ENCODE data around the gene TEX54.
"Not testable (repeated sequence)": the region's sequence is repeated elsewhere in the genome, so short reads cannot be mapped to it uniquely, and the experiment has no call there.

Gene TEX54

DNA sequence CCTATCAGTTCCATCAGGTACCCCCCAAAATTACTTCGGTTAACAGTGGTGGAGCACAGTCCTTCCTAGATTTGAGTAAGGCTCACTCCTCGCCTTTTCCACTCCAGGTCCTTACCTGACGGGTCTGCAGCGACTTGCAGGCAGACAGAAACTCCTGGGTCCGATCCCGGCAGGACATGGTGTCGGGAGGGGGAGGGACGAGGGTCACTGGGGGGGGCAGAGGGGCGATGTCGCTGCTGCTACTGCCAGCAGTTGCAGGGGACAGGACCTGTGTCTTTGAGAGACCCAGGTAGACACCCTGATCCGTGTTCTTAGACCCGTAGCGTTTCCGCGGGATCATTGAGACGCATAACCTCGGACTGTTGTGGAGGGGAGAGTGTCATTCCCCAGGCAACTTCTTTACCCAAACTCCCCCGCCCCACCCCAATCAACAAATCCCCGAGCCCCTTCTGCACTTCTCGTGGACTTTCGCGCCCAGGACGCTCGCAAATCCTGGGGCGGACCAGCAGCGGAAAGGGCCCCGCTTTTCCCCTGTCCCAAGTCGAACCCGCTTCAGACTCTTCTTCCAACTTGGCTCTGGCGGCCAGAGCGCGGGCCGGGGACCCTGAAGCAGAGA, 1.6 kb downstream of the TEX54 start:
- DNase-seq, result peak in 2 of 6 experiments; percentile 24 to 44

DNA sequence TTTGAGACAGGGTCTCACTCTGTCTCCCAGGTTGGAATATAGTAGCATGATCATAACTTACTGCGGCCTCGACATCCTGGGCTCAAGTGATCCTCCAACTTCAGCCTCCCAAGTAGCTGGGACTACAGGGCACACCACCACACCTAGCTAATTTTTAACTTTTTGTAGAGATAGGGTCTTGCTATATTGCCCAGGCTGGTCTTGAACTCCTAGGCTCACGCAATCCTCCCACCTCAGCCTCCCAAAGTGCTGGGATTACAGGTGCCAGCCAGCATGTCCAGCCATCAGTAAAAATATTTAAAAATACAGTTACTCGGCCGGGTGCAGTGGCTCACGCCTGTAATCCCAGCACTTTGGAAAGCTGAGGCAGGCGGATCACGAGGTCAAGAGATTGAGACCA, 4.5 kb downstream of the TEX54 start:
- not testable (repeated sequence) for DNase-seq

DNA sequence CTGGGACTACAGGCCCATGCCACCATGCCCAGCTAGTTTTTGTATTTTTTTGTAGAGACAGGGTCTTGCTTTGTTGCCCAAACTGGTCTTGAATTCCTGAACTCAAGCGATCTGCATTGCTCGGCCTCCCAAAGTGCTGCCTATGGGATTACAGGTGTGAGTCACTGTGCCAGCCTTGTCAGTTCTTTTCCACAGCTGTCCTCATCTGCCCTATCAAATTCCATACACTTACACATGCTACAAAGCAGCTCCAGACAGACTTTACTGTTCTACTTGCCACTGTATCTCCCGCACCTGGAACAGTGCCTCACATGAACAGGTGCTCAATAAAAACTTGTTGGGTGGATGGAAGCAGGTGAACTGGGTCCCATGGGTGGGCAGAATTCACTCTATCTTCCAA, 9.0 kb downstream of the TEX54 start:
- no peak for DNase-seq

DNA sequence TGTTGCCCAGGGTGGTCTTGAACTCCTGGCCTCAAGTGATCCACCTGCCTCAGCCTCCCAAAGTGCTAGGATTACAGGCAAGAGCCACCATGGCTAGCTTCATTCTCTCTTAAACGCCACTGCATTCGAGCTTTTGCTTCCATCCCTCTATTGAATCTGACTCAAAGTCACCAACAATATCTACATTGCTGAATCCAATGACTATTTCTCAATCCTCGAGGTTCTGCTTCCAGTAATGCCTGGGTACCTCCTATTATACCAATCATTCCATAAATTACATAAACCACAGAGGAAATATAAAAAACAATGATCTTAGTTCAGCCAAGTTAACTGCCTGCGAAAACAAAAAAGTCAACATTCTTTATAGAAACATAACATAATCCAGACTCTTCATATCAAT, 15.5 kb downstream of the TEX54 start:
- DNase-seq, result no peak

DNA sequence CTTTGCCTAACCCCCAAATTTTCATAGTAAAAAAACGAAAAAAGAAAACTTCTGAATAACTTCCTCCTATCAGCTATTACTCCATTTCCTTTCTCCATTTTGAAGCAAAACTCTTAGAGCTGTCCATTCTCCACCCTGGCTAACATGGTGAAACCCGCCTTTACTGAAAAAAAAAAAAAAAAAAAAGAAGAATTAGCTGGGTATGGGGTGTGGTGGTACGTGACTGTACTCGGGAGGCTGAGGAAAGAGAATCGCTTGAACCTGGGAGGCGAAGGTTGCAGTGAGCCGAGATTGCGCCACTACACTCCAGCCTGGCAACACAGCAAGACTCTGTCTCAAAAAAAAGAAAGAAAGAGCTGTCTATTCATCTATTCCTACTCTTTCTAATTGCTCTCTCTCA, 16.1 kb downstream of the TEX54 start:
- no peak for DNase-seq

DNA sequence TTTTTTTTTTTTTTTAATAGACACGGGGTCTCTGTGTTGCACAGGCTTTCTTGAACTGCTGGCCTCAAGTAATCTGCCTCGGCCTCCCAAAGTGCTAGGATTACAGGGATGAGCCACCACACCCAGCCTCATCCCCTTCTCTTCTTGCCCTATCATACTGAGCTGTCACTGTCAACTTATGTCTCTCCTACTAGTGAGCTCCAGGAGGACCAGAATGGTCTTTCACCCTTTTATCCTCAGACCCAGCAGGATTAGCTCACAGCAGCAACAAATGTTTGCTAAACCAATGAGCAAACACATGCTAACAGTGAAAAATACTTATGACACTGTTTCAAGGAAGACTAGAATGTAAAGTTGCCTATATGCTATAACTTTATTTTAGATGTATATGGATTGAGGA, 21.0 kb downstream of the TEX54 start:
- DNase-seq, result no peak

DNA sequence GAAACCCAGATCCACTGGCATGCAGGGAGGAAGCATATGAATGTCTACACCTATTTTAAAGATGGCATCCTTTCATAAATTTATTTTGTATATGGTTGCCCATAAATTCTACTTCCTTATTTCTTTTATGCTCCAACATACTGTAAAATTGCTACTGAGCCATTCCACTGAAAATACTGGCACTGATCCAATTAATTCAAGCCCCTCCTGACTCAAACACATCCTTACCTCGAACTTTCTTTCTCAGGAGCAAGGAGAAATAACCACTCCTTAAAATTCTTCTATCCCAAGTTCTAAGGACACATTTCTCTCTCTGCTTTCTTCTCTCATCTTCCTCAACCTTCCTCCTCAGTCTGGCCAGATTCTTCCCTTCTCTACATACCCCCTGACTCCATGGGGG, 21.9 kb downstream of the TEX54 start:
- DNase-seq, result no peak

DNA sequence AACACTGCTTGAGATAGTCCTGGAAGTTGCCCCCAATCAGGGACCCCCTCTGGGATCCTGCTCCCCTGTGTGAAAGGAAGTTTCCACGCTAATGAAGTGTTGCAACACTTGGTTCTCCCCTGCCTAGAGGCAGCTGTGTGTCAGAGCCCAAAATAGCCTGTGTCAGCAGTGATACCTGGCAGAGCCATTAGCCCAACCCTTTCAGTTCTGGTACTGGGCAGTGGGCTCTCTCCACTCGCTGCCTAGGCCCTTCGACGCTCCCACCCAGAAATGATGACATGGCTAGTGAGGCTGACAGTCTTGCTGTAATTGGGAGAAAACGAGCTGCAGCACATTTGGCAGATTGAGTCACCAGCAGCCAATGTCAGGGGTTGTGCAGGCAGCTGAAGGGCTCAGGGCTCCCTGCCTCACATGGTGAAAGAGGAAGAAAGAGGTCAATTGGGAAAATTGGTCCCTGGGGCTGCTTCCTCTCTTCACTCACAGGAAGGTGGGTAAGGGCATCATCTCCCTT, 26.0 kb downstream of the TEX54 start:
- no peak for DNase-seq

DNA sequence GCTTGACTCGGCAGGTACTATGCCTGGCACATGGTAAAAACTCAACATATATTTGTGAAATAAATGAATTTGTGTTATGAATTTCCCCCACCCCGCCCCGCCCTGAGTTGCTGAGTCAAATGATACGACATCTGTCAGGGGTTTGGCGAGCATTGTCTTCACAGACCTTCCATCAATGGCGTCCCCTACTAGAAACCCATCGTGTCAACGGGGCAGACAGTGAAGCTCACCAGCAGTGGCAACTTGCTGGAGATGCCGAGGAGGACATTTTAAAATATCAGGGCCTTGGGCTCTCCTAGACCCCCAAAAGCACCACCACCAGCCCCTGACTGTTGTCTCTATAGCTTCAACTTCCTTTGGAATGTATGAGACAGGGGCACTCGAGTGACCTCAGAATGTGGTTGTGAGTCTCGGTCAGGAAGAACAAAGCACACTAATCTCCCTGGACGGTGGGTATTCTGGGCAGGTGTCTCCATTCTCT, 26.6 kb downstream of the TEX54 start:
- DNase-seq, result peak in 1 of 6 experiments; percentile 40

DNA sequence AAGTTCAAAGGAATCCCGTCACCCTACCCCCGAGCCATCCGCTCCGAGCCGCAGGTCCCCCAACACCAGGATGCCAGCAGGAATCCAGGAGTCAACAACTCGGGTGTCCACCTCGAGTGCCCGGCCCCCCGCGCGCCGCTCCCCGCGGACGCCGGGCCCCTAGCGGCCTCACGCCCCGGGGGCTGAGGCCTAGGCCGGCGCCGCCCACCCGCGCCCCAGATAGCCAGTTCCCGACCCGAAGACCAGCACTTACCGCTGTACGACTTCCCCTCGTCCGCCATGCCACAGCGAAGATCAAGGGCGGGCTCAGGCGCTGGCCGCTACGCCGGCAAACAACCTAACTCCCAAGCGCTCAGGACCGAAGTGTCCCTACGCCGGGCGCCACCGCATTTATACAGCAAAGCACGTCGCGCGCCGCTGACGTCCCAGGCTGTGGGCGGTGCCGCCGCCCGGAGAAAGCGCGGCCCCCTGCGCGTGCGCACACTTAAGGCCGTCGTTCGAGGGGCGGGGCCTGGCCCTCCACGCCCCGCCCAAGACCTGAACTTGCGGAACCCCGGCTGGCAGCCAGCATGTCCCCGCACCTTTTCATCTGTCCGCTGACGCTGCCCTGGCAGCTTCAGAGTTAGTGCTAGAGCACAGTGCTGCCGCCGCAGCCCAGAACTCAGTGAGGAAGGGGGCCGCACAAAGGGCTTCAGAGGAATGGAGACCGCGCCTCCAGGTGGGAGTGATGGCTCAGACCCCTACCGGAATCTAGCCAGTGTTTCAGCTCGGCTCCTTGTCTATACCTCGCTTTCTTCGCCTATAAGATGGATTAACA, 27.4 kb downstream of the TEX54 start, which contains the start of gene NXF1:
Gene NXF1 (minus strand): TSS at position 365 of the 817 bp plus-strand sequence. CDS start 84 bp downstream, at position 281.
- DNase-seq, result peak; percentile 92 to 98 (median 94)

DNA sequence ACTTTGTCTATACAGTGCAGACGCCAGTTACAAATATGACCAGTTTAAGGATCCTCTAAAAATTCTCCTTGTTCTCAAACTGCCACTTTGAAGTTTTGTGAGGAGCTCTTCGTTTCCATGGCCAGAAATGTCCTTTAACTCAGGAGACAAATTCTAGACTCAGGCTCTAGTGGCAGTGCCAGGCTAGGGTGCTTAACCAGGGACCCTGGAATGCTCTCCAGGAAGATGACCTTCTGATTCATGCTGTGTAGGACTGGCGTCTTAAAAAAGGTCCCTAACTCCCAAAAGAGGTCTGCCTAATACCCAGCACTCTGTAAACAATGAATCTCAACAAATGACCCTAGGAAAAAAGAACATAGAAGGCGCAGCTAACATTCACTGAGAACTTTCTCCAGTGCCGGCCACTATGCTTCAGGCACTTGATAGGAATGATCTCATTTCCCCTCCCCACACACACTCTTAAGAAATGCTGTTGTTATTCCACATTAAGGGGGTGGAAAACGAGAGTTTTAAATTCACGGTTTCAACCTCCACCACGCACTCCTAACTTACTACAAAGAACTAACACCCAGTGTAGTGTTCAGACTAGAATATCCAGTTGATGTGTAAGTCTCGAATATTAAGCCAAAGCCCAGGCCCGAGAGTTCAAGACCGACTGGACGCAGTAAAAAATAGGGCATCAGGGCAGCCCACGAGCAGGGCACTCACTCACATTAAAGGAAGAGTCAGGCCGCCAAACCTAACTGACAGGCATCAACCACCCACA, 28.1 kb downstream of the TEX54 start:
- no peak for DNase-seq

DNA sequence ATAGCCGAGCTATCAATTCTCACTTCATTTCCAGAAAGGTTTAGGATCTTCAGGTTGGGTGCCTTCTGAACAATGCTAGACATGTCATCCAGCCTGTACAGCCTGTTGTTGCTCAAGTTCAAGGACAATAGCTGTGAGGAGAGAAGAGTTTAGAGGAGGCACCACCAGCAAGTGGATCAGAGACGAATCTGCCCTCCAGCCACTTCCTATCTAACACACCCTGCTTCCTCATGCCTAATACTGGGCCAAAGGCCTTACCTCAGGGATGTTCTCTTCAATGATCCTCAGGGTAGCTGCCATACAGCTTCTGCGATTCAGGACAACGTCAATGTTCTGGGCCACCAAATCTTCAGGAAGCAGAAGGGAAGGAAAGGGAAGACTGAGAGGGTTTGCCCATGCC, 31.6 kb downstream of the TEX54 start:
- DNase-seq, result no peak

DNA sequence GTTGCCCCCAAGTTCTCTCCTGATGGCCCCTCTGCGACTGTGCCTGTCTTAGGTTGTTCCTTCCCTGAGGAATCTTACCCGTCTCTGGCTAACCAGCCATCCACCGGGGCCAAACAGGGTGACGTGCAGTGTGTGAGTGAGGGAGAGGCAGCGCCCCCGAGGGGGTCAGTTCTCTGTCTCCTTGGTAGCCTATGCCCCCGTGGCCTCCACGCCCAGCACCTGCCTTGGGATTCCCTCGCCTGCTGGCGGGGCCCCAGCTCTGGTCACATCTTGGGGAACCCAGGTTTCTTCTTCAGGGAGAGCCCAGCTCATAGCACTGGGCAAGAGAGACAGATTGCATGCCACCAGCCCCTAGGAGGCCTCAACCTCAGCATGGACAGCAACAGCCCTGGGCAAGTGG, 33.2 kb downstream of the TEX54 start:
- DNase-seq, result no peak

DNA sequence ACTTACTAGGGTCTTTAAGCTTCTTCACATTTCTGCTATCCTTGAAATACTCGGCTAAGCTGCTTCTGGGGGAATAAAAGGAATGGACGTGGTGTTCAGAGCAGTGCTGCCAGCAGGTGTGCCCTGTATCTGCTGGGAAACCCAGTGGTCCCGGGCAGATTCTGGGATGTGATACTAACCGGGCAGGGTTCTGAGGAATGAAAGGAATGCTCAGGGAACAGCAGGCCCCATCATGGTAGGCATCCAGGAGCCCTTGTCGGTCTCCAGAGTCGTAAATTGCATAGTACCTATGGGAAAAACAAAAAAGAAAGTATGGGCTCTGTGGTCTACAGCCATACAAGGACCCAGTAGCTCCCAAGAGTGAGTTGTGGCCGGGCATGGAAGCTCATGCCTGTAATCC, 36.4 kb downstream of the TEX54 start:
- no peak for DNase-seq

DNA sequence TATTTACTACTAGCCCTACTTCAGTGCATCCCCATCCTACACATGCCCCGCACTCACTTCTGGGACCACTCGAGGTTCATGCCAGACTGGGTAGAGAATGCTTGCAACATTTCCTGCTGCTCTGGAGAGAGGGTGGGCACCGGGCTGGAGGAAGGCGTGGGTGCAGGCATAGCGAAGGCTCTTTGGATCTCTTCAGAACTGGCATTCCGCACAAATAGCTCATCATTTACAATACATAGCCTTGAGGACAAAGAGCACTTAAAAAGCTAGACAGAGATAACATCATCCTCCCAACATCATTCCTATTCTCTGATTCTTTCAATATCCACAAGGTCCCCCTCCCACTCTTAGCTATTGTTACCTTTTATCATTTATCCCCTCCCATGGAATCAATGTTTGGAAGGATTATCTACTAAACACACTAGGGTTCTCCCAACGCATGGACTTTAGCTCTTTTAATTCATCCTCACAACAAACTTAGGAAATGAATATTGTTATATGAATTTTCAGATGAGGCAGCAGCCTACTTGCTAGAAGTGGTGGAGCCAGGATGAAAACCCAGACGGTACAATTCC, 38.4 kb downstream of the TEX54 start:
- DNase-seq, result no peak

DNA sequence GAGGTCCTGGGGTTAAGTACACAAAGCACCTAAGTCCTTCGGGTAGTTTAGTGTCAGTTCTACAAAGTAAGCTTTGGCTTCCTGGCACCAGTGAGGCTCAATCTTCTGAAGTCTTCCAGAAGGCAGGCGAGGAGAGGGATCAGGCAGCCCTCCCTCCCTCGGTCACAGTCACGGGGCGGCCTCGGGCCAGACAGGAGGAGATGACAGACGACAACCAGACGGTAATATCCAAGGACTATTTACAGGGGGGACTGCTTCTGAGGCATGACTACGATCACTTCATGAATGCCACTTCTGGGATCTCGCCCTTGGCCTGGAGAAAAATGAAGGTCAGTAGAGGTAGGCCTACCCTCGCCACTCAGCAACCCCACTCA, 40.5 kb downstream of the TEX54 start:
- peak in 3 of 6 experiments; percentile 36 to 43 (median 41) for DNase-seq

DNA sequence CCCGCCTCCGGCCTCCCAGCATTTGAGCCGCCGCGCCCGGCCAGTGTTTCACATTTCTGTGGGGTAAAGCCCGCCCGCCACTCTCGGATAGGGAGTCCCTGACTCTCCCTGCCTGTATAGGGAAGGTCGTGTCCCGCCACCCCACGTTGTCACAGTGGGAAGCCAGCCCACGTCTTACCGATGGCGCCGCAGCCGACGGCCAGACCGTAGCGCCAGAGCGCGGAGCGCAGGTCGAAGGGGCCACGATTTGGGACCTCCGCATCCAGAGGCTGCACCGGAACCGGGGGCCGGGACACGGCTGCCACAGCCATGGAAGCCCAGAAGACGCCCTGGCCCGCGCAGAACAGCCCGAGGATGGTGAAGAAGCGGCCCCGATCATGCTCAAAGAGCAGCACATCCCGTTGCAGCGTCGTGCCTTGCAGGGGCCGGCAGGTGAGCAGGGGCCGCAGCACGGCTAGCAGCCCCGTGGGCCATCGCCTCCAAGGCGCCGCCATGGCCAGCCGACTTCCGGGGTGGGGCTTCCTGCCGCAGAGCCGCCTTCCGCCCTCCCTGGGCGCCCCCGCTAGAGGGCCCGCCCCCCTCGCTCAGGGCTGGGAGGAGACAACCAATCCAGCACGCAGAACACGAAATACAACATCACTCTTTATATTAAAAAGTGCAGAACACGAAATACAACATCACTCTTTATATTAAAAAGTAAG, 41.0 kb downstream of the TEX54 start, which contains the start of gene TMEM223:
Gene TMEM223 (minus strand): TSS at position 506 of the 701 bp plus-strand sequence. CDS start 12 bp downstream, at position 494.
- DNase-seq, result peak; percentile 76 to 88 (median 82)

DNA sequence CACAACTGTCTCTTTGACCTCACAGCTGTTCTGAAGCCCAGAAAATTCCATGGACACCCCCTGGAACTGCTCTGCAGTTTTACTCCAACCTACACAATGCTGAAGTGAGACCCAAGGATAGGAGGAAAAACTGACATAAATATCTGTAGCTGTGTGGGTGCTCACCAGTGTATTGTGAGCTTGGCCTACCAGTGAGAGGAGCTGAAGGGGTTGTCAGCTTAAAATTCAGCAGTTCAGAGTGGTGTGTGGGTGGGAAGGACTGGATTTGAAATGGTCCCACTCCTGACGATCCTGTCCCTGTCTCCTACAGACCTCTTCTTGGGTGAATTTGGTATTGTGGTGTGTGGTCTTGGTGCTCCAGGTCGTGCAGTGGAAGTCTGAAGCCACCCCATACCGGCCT, 43.1 kb downstream of the TEX54 start:
- DNase-seq, result no peak

DNA sequence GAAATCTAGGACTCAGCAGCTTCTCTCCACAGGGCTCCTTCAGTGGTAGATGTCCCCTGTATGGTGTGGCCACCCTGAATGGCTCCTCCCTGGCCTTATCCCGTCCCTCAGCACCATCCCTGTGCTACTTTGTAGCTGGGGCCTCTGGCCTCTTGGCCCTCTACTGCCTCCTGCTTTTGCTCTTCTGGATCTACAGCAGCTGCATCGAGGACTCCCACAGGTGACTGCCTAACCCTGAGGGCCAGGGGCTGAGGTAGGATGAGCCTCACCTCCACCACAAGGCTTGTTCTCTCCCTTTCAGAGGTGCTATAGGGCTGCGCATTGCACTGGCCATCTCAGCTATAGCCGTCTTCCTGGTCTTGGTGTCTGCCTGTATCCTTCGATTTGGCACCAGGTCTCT, 43.6 kb downstream of the TEX54 start:
- no peak for DNase-seq

DNA sequence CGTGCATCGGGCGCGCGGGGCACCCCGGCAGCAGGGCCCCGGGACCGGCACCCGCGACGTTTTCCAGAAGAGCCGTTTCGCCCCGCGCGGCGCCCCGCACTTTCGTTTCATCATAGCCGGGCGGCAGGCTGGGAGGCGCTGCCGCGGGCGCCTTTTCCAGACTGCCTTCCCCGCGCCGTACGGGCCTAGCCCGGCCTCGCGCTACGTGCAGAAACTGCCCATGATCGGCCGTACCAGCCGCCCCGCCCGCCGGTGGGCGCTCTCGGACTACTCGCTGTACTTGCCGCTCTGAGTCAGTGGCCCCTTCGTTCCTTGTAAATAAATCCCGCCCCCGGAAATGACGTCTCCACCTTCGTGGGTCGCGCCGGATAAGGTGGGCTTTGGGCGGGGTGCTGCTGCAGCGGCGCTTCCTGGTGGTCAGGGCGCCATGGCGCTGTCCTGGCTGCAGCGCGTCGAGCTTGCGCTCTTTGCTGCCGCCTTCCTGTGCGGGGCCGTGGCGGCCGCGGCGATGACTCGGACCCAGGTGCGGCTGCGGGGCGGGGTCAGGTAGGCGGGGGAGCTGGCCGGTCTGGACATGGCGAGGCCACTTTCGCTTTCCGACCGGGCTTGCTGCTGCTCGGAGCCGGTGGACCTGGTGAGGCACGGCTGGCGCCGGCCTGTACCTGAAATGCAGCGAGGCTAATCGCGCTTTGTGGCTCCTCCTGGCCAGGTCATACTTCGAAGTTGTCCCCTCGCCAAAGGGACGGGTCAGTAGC, 45.5 kb downstream of the TEX54 start, which contains the start of gene TMEM179B:
Gene TMEM179B (plus strand): TSS at position 398 of the 755 bp plus-strand sequence. CDS start 30 bp downstream, at position 428.
- DNase-seq, result peak; percentile 88 to 96 (median 94)

All from stimulated activated naive CD4-positive, alpha-beta T cell (primary cell).